ENCODE measurements around the gene BGN. TPM values are rescaled to one million over a fixed set of nuclear protein-coding genes. Genes with fewer than 3 reads are reported as not detected.
A peak's percentile ranks its signal among the peaks of the same experiment; 100 is the strongest.

The BGN gene
- total RNA-seq, 3 donors from 2014 or later, result 9.7 to 21.3 (median 11.0) TPM

DNA sequence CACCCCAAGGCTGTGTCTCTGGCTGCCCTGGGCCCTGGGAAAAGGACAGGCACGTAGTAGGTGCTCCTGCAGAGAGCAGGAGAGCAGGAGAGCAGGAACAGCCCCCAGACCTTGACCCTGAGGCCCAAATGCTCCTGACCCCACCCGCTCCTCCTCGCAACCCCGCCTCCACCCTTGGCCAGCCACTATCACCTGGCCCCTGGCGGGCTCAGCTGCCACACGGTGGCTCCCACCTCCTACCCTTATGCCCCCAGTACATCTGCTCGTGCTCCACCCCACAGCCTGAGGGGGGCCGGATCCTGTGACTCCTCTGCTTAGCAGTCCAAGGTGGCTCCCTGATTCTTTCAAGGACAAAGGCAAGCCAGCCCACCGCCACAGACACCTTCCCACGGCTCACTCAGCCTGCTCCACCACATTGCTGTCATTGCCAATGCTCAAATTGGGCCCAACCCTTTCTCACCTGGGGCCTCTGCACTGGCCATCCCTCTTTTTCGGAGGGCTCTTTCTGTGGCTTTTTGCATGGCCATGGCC lies 19.0 kb upstream of the BGN start:
- no peaks in the 10 kb centered on the region for H3K36me3 ChIP-seq
- DNase-seq (ENCODE audit: low spot score in 2 of 2), result no peak
- H3K27ac ChIP-seq, result peak overlapping the region in 1 of 2 donors; percentile 87
- TF ChIP-seq POLR2AphosphoS5 (IDR thresholded peaks at IDR 0.05) (no peak), POLR2A (IDR thresholded peaks at IDR 0.05) (no peak), CTCF (IDR thresholded peaks at IDR 0.05) (no peak)
- intact Hi-C loops (cut with DNase I; ENCODE audit: low total_unique reads), result no loop called here
- H3K9me3 ChIP-seq, result no peaks in the 10 kb centered on the region
- peaks cover 0 to 78% of the 10 kb centered on the region in 2 donors for H3K27me3 ChIP-seq
- H3K4me1 ChIP-seq, result no peaks in the 10 kb centered on the region
- no peak overlapping the region for H3K4me3 ChIP-seq

DNA sequence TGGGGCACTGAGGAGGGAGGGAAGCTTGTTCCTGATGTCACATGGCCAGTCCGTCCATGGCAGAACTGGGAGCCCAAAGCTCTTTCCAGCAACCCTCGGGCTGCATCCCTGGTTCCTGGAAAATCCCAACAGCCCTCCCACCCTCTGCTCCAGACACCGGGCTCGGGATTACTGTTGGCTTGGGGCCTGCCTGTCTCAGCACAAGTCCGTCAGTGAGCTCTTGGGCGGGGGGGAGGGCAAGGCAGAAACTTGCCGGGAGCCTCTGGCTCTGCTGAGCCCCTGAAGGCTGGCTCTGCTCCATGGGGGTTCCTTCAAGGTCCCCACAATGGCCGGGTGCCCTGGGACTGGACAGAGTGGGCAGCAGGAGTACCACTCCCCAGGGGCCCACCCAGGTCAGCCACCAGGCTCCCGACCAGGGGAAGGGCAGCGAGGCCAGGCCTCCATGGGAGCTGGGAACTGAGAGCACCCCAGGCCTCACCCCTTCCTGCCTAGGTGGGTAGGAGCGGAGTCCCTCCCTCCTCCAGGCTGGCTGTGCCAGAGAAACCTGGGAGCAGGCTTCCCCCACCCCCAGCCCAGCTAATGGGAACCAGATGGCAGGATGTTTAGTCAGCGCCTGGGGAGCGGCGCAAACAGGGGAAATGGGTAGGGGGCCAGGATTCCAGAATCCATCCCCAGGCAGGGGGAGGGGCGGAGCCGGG lies 18.0 kb upstream of the BGN start:
- peaks cover 0 to 79% of the 10 kb centered on the region in 2 donors for H3K27me3 ChIP-seq
- H3K4me3 ChIP-seq, result peak overlapping the region in 1 of 3 donors; percentile 31
- DNase-seq (ENCODE audit: low spot score in 2 of 2), result no peak
- TF ChIP-seq CTCF (IDR thresholded peaks at IDR 0.05) (no peak), POLR2AphosphoS5 (IDR thresholded peaks at IDR 0.05) (no peak), POLR2A (IDR thresholded peaks at IDR 0.05) (no peak)
- intact Hi-C loops (cut with DNase I; ENCODE audit: low total_unique reads), result no loop called here
- no peaks in the 10 kb centered on the region for H3K36me3 ChIP-seq
- H3K9me3 ChIP-seq, result no peaks in the 10 kb centered on the region
- H3K27ac ChIP-seq, result peak overlapping the region; percentile 50 to 87
- H3K4me1 ChIP-seq, result no peaks in the 10 kb centered on the region

GRCh38 chrX:153477364-153477857 lies 17.4 kb upstream of the BGN start:
- TF ChIP-seq CTCF (IDR thresholded peaks at IDR 0.05) (no peak), POLR2AphosphoS5 (IDR thresholded peaks at IDR 0.05) (no peak), POLR2A (IDR thresholded peaks at IDR 0.05) (no peak)
- Histone ChIP-seq H3K4me1 (no peaks in the 10 kb centered on the region), H3K27ac (peak overlapping the region; percentile 50 to 87), H3K27me3 (peaks cover 0 to 85% of the 10 kb centered on the region in 2 donors), H3K36me3 (no peaks in the 10 kb centered on the region), H3K9me3 (peaks cover 0 to under 1% of the 10 kb centered on the region in 2 donors), H3K4me3 (no peak overlapping the region)
- intact Hi-C loops (cut with DNase I; ENCODE audit: low total_unique reads), result no loop called here
- DNase-seq (ENCODE audit: low spot score in 2 of 2), result no peak

- TF ChIP-seq POLR2A (IDR thresholded peaks at IDR 0.05), result no peak
- TF ChIP-seq POLR2AphosphoS5 (IDR thresholded peaks at IDR 0.05), result no peak
- TF ChIP-seq CTCF (IDR thresholded peaks at IDR 0.05), result no peak
- H3K4me3 ChIP-seq, result no peak overlapping the region
- H3K9me3 ChIP-seq, result peaks cover 0 to 5% of the 10 kb centered on the region in 2 donors
- no peaks in the 10 kb centered on the region for H3K36me3 ChIP-seq
- H3K4me1 ChIP-seq, result no peaks in the 10 kb centered on the region
- intact Hi-C loops (cut with DNase I; ENCODE audit: low total_unique reads), result no loop called here
- H3K27me3 ChIP-seq, result peaks cover 0 to 89% of the 10 kb centered on the region in 2 donors
- H3K27ac ChIP-seq, result peak overlapping the region in 1 of 2 donors; percentile 87
- DNase-seq (ENCODE audit: low spot score in 2 of 2), result no peak
These were observed 16.9 kb upstream of the BGN start for GRCh38 chrX:153477901-153478300.

DNA sequence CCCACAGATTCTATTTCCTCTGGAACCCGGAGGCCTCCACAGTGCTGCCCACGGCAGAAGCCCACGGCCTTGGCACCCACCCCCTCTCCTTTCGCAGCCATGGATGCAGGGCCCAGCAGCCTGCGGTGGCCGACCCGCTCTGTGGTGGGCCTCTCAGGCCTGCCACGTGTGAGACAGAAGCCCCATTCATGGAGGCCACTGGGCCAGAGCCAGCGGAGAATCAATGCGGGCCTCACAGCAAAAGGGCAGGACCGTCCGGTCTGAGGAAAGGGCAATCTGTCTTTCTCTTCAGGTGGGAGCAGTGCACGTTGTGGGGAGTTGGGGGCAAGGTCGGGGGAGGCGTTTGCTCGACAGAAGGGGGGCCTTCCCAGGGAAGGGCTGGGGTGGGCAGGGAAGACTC lies 16.0 kb upstream of the BGN start:
- no peak overlapping the region for H3K4me3 ChIP-seq
- H3K9me3 ChIP-seq, result peaks cover 0 to 5% of the 10 kb centered on the region in 2 donors
- TF ChIP-seq CTCF (IDR thresholded peaks at IDR 0.05), result no peak
- no peak for TF ChIP-seq POLR2AphosphoS5 (IDR thresholded peaks at IDR 0.05)
- no peak for TF ChIP-seq POLR2A (IDR thresholded peaks at IDR 0.05)
- H3K27me3 ChIP-seq, result peaks cover 0 to 89% of the 10 kb centered on the region in 2 donors
- intact Hi-C loops (cut with DNase I; ENCODE audit: low total_unique reads), result no loop called here
- no peak overlapping the region for H3K27ac ChIP-seq
- H3K36me3 ChIP-seq, result no peaks in the 10 kb centered on the region
- DNase-seq (ENCODE audit: low spot score in 2 of 2), result no peak
- no peaks in the 10 kb centered on the region for H3K4me1 ChIP-seq
